Loucy (cell line): ENCODE data around the gene TNS3.

Experiments
- CTCF ChIP-seq: fragments of 200-600 bp; sonication (generic); conservative IDR thresholded peaks from 2 replicates; pipeline ENCODE4 v1.5.1; 2014; ENCODE audit warnings: mild to moderate bottlenecking, antibody characterized with exemption, low read length
- EZH2phosphoT487 ChIP-seq: fragments of 200-600 bp; IDR thresholded peaks from 2 replicates; pipeline ENCODE4 v1.6.1; 2018; ENCODE audit warnings: antibody characterized with exemption, mild to moderate bottlenecking, moderate library complexity, borderline replicate concordance

- TF ChIP-seq CTCF (no peak), EZH2phosphoT487 (no peak)
Measured at GRCh38 chr7:47557317-47557693, 24.6 kb downstream of the TNS3 start.
